Psoas muscle (tissue), 8 donors: ENCODE results near the gene HS6ST2. TPM values are rescaled to one million over a fixed set of nuclear protein-coding genes. Genes with fewer than 3 reads are reported as not detected.
A peak's percentile ranks its signal among the peaks of the same experiment; 100 is the strongest.

Experiments used
- ATAC-seq, 4 donors: fragments of 200-7000 bp; cut with Tn5 transposase; one replicate each; pipeline ENCODE4 v1.9.1; 2020; ENCODE audit warnings: moderate library complexity in 3 of 4, mild to moderate bottlenecking in 2 of 4
- DNase-seq, 2 donors: peaks; one replicate each; pipeline ENCODE4 v3.0.0-alpha.2; 2020
- H3K27ac ChIP-seq: fragments of 200-600 bp; one replicate; pipeline ENCODE4 v1.8.0; 2022
- H3K27me3 ChIP-seq, 3 donors: fragments of 200-600 bp in 1 of 3; one replicate each; pipeline versions ENCODE4 v1.6.1 to v1.8.0; 2013 to 2022; ENCODE audit warnings: low read length in 2 of 3, mild to moderate bottlenecking in 2 of 3, moderate library complexity in 1 of 3; ENCODE audit not compliant: insufficient read depth in 3 of 3
- H3K36me3 ChIP-seq, 2 donors: fragments of 200-600 bp in 1 of 2; one replicate each; pipeline versions ENCODE4 v1.6.1 to v1.8.0; 2013 to 2022; ENCODE audit warnings: low read depth in 1 of 2, mild to moderate bottlenecking in 1 of 2, moderate library complexity in 1 of 2; ENCODE audit not compliant: insufficient read depth in 1 of 2
- H3K4me1 ChIP-seq: fragments of 200-600 bp; one replicate; pipeline ENCODE4 v1.8.0; 2022
- H3K4me3 ChIP-seq: fragments of 200-600 bp; one replicate; pipeline ENCODE4 v1.8.0; 2022; ENCODE audit warnings: mild to moderate bottlenecking
- H3K9me3 ChIP-seq: fragments of 200-600 bp; one replicate; pipeline ENCODE4 v1.8.0; 2022
- WGBS, 3 donors: extraction: QIAGEN DNeasy Blood & Tissue Kit; methylation state at CpG; one replicate each; pipeline versions ENCODE4 v1.1.6 to v1.1.7; 2013; 5-methylcytosine and 5-hydroxymethylcytosine counted together
- intact Hi-C, 2 donors: fragments of 100-400 bp; cut with DNase I; formaldehyde crosslinking; loops; one replicate each; pipeline versions ENCODE4 v1.11.0 to v1.14.2; 2022
- polyA plus RNA-seq, 3 donors: library from polyadenylated mRNA; stranded (reverse); fragments of 200-250 nt; gene quantifications; one replicate each; pipeline ENCODE4 v1.2.3, GENCODE V29; 2013
- total RNA-seq, 4 donors: library from RNA; stranded (reverse); fragmentation: NEBNext Ultra II Directional in 2 of 4; extraction: Animal tissue kit (Norgen Biotek cat#: 25700) in 2 of 4; gene quantifications; one replicate each; pipeline versions ENCODE4 v1.2.1 to v1.2.4, GENCODE V29; 2021 to 2023
- TF ChIP-seq, protein P1 (sequence below): fragments of 200-600 bp; IDR thresholded peaks from one replicate; pipeline ENCODE4 v1.8.0; 2022; ENCODE audit warnings: antibody characterized with exemption
- donor health status: healthy with polysubstance abuse.
- donor health status: DM: no; HTN: no; CAD: no; lungs with moderate emphysema.
- donor health status: Bipolar disorder and iron deficiency.
- donor health status: healthy.
- donor health status: DM: yes; HTN: yes; CAD: no.
- donor health status: DM: no; HTN: no; CAD: no.
- donor health status: DM: no; HTN: no; CAD: no.
- donor health status: DM: yes; HTN: yes; CAD: no.

HS6ST2 gene
- total and polyA plus RNA-seq, 7 donors, result 0.30 to 10.0 (median 1.3) TPM

GRCh38 chrX:132763528-132763927 lies 194.9 kb downstream of the HS6ST2 start:
- no peak overlapping the region for H3K27ac ChIP-seq
- H3K27me3 ChIP-seq, result no peaks in the 10 kb centered on the region
- H3K36me3 ChIP-seq, result no peaks in the 10 kb centered on the region
- H3K4me3 ChIP-seq, result no peak overlapping the region
- intact Hi-C loops, result no loop called here
- DNase-seq (no peak), ATAC-seq (no peak)
- H3K4me1 ChIP-seq, result no peaks in the 10 kb centered on the region
- WGBS, 3 donors, result 57 to 80% (median 66%) methylated on average over 3 of the region's 3 CpGs
- TF ChIP-seq, protein P1, sequence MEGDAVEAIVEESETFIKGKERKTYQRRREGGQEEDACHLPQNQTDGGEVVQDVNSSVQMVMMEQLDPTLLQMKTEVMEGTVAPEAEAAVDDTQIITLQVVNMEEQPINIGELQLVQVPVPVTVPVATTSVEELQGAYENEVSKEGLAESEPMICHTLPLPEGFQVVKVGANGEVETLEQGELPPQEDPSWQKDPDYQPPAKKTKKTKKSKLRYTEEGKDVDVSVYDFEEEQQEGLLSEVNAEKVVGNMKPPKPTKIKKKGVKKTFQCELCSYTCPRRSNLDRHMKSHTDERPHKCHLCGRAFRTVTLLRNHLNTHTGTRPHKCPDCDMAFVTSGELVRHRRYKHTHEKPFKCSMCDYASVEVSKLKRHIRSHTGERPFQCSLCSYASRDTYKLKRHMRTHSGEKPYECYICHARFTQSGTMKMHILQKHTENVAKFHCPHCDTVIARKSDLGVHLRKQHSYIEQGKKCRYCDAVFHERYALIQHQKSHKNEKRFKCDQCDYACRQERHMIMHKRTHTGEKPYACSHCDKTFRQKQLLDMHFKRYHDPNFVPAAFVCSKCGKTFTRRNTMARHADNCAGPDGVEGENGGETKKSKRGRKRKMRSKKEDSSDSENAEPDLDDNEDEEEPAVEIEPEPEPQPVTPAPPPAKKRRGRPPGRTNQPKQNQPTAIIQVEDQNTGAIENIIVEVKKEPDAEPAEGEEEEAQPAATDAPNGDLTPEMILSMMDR, result no peak
- H3K9me3 ChIP-seq, result no peaks in the 10 kb centered on the region

- WGBS, 3 donors, result 27 to 44% (median 36%) methylated on average over 4 of the region's 4 CpGs
- no peak for DNase-seq
- TF ChIP-seq, protein P1, result no peak
- Histone ChIP-seq H3K4me3 (no peak overlapping the region), H3K27me3 (no peaks in the 10 kb centered on the region), H3K36me3 (no peaks in the 10 kb centered on the region), H3K4me1 (no peaks in the 10 kb centered on the region), H3K27ac (no peak overlapping the region), H3K9me3 (no peaks in the 10 kb centered on the region)
- intact Hi-C loops, result no loop called here
- no peak for ATAC-seq
Measured at GRCh38 chrX:132758759-132759158, 199.7 kb downstream of the HS6ST2 start.

DNA sequence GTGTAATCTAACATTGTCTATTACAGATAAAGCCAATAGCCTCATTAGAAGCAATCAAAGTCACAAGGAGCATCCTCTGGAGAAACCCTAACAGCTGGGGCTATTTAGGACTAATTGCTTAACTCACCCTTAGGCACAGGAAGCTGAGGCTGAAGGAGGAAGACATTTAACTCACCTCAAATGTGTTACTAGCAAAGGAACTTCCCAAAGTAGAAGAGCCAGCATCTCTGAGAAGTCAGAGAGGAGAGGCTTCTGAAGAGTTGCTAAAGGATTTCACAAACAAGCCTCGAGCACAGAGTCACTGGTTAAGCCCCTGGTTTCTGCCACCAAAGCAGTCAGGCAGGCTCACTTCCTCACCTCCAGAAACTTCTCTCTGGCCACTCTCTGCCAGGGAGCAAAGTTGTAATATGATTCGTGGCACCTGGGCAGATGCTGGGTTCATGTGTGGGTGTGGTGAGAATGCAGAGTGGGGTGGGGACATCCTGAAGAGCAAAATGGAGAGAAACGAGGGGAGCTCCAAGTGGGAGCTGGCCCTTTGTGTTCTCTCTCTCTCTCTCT lies 201.3 kb downstream of the HS6ST2 start:
- no peak overlapping the region for H3K4me3 ChIP-seq
- H3K36me3 ChIP-seq, result no peaks in the 10 kb centered on the region
- H3K9me3 ChIP-seq, result no peaks in the 10 kb centered on the region
- TF ChIP-seq, protein P1, result no peak
- no peaks in the 10 kb centered on the region for H3K27me3 ChIP-seq
- H3K27ac ChIP-seq, result no peak overlapping the region
- DNase-seq (no peak), ATAC-seq (no peak)
- 40 to 75% (median 71%) methylated on average over 3 of the region's 3 CpGs for WGBS, 3 donors
- intact Hi-C loops, result no loop called here
- no peaks in the 10 kb centered on the region for H3K4me1 ChIP-seq

DNA sequence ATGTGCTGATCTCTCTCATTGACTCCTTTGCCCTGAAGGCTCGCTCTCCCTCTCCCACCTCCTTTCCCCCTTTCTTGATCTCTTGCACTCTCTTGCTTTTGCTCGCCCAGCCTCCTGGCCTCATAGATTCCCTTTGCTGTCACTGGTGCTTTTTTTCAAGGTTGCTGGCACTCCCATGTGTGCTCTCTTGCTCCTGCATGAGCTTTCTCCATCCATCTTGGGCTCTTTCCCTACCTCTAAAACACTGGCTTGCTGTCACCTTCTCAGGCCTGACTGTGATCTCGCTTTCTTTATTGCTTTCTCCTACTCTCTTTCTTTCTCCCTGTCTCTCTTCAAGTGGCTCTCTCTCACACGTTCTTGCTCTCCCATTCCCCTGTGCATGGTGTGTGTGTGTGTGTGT lies 202.0 kb downstream of the HS6ST2 start:
- no peaks in the 10 kb centered on the region for H3K9me3 ChIP-seq
- 74 to 93% (median 92%) methylated on average over 3 to 4 of the region's 4 CpGs for WGBS, 3 donors
- no peaks in the 10 kb centered on the region for H3K36me3 ChIP-seq
- no peaks in the 10 kb centered on the region for H3K4me1 ChIP-seq
- no peak for ATAC-seq
- no peak for DNase-seq
- intact Hi-C loops, result no loop called here
- no peak overlapping the region for H3K4me3 ChIP-seq
- TF ChIP-seq, protein P1, result no peak
- no peak overlapping the region for H3K27ac ChIP-seq
- no peaks in the 10 kb centered on the region for H3K27me3 ChIP-seq

GRCh38 chrX:132751063-132751690 lies 207.3 kb downstream of the HS6ST2 start:
- 25 to 44% (median 28%) methylated on average over 3 of the region's 3 CpGs for WGBS, 3 donors
- Histone ChIP-seq H3K27ac (peak overlapping the region; percentile 52), H3K36me3 (no peaks in the 10 kb centered on the region), H3K9me3 (no peaks in the 10 kb centered on the region), H3K4me1 (peaks cover 7% of the 10 kb centered on the region), H3K4me3 (no peak overlapping the region), H3K27me3 (no peaks in the 10 kb centered on the region)
- peak in 3 of 4 donors; percentile 58 to 59 (median 59) for ATAC-seq
- no peak for DNase-seq
- TF ChIP-seq, protein P1, result no peak
- intact Hi-C loops, result no loop called here
